Stimulated activated CD4-positive, alpha-beta T cell treated with anti-CD3 and anti-CD28 coated beads, Interleukin-12 subunit alpha, Interleukin-12 subunit beta, amount 100 ng/mL, for 24 hours (primary cell): ENCODE data around the gene SLC18A3.

Experiments used
- DNase-seq, 2 experiments: peaks; one replicate each; pipeline ENCODE4 v3.0.0-alpha.2; 2020; ENCODE audit warnings: low read depth in 2 of 2

The SLC18A3 gene

GRCh38 chr10:49610114-49610457 lies at the start of gene SLC18A3:
Gene SLC18A3 (plus strand): TSS chr10:49610310. CDS start chr10:49610741, 431 bp downstream.
- no peak for DNase-seq

GRCh38 chr10:49560526-49560925 lies 49.6 kb upstream of the SLC18A3 start:
- no peak for DNase-seq

GRCh38 chr10:49562893-49563292 lies 47.2 kb upstream of the SLC18A3 start:
- DNase-seq, result no peak

GRCh38 chr10:49564461-49565009 lies 45.6 kb upstream of the SLC18A3 start:
- no peak for DNase-seq

GRCh38 chr10:49567810-49568209 lies 42.3 kb upstream of the SLC18A3 start:
- no peak for DNase-seq

GRCh38 chr10:49568235-49568634 lies 41.9 kb upstream of the SLC18A3 start:
- DNase-seq, result no peak

GRCh38 chr10:49569031-49569631 lies 41.0 kb upstream of the SLC18A3 start:
- DNase-seq, result no peak

GRCh38 chr10:49571388-49571787 lies 38.7 kb upstream of the SLC18A3 start:
- no peak for DNase-seq

GRCh38 chr10:49572594-49573114 lies 37.5 kb upstream of the SLC18A3 start:
- DNase-seq, result no peak

GRCh38 chr10:49575489-49576072 lies 34.5 kb upstream of the SLC18A3 start:
- no peak for DNase-seq

GRCh38 chr10:49577182-49577925 lies 32.8 kb upstream of the SLC18A3 start:
- no peak for DNase-seq

GRCh38 chr10:49578392-49578791 lies 31.7 kb upstream of the SLC18A3 start:
- DNase-seq, result no peak

- DNase-seq, result no peak
These were observed 30.5 kb upstream of the SLC18A3 start for GRCh38 chr10:49579621-49580020.

GRCh38 chr10:49585387-49585786 lies 24.7 kb upstream of the SLC18A3 start:
- DNase-seq, result no peak

- no peak for DNase-seq
These were observed 22.1 kb upstream of the SLC18A3 start for GRCh38 chr10:49587981-49588380.

GRCh38 chr10:49592726-49593563 lies 17.2 kb upstream of the SLC18A3 start:
- peak in 1 of 2 experiments; percentile 53 for DNase-seq

GRCh38 chr10:49593564-49593875 lies 16.6 kb upstream of the SLC18A3 start:
- no peak for DNase-seq

- DNase-seq, result no peak
These were observed 16.1 kb upstream of the SLC18A3 start for GRCh38 chr10:49593998-49594397.

GRCh38 chr10:49594594-49594993 lies 15.5 kb upstream of the SLC18A3 start:
- peak in 1 of 2 experiments; percentile 23 for DNase-seq

- no peak for DNase-seq
These were observed 15.0 kb upstream of the SLC18A3 start for GRCh38 chr10:49595003-49595712.
